ENCODE results near the gene KRTAP10-3. TPM values are rescaled to one million over a fixed set of nuclear protein-coding genes. Genes with fewer than 3 reads are reported as not detected.

Gene KRTAP10-3
- total and polyA plus RNA-seq, 2 donors (not counting 1 experiment from before 2014, with no cell fraction given) = not detected

DNA sequence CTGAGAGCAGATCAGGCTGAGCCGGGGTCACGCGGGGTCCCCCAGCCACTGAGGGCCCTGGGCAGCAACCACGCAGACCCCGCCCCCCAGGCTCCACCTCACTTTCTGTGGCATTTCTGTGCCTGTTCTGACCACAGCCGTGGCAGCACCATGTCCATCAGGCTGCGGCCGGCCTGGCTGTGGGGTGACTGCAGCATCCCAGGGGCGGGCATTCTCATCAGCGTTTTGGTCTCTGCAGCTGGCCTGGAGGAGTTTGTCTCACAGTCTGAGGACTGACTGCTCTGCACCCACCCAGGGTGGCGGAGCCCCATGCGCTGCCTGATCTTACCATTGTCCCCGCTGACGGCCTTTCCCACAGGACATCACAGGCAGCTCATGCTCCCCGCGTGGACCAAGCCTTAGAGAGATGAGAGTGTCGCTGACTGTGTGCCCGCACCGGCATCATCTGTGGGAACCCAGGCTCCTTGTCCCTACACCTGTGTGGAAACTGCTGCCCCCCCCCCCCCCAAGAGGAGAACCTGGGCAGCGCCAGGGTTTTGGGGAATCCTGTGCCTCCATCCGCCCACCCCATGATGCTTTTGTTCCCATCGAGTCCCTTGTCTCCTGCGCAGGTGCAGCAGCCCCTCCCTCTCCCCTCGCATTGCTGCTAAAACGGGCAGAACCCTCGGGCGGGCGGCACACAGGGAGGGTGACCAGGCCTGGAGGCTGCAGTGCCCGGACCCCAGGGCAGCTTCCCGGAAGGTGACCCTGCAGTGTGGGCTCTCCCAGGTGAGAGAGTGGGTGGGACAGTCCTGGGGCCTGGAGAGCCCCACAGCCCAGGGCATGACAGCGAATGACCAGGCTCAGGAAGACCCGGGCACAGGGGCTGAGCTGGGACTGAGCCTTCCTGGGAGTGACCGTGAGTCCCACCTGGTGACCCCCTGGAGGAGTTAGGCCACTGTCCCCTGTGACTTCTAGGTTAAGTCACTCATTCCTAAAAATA, 20.4 kb downstream of the KRTAP10-3 start:
- Histone ChIP-seq H3K36me3 (ENCODE audit: control insufficient read depth, insufficient read depth, low read length) (no peaks in the 10 kb centered on the region), H3K4me1 (ENCODE audit: control insufficient read depth, extremely low read depth, insufficient read depth, low read length) (no peaks in the 10 kb centered on the region), H3K9ac (ENCODE audit: insufficient read depth, low read length) (no peak overlapping the region), H3K27me3 (ENCODE audit: control insufficient read depth, insufficient read depth, low read length) (no peaks in the 10 kb centered on the region), H3K27ac (ENCODE audit: insufficient read depth, low read length) (no peak overlapping the region), H3K4me2 (ENCODE audit: extremely low read depth, insufficient read depth, low read length) (no peak overlapping the region), H3K9me3 (ENCODE audit: control insufficient read depth, insufficient read depth, low read depth, low read length) (no peaks in the 10 kb centered on the region), H2AFZ (ENCODE audit: low read length) (no peak overlapping the region), H3K79me2 (ENCODE audit: control insufficient read depth, insufficient read depth, low read length) (no peaks in the 10 kb centered on the region), H3K4me3 (replicated peaks in 1 of 4; ENCODE audit: control extremely low read depth in 1 of 4, insufficient read depth in 1 of 4, low read depth in 3 of 4, low read length in 4 of 4) (no peak overlapping the region), H4K20me1 (ENCODE audit: control insufficient read depth, extremely low read depth, insufficient read depth, low read length) (no peaks in the 10 kb centered on the region)
- no peak for DNase-seq (ENCODE audit: low read depth in 2 of 2)
- TF ChIP-seq, protein P1, sequence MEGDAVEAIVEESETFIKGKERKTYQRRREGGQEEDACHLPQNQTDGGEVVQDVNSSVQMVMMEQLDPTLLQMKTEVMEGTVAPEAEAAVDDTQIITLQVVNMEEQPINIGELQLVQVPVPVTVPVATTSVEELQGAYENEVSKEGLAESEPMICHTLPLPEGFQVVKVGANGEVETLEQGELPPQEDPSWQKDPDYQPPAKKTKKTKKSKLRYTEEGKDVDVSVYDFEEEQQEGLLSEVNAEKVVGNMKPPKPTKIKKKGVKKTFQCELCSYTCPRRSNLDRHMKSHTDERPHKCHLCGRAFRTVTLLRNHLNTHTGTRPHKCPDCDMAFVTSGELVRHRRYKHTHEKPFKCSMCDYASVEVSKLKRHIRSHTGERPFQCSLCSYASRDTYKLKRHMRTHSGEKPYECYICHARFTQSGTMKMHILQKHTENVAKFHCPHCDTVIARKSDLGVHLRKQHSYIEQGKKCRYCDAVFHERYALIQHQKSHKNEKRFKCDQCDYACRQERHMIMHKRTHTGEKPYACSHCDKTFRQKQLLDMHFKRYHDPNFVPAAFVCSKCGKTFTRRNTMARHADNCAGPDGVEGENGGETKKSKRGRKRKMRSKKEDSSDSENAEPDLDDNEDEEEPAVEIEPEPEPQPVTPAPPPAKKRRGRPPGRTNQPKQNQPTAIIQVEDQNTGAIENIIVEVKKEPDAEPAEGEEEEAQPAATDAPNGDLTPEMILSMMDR (conservative IDR thresholded peaks at IDR 0.05 in 1 of 2, IDR thresholded peaks at IDR 0.05 in 1 of 2; ENCODE audit: low read depth in 1 of 2, low read length in 2 of 2) = no peak
- no peak for TF ChIP-seq EZH2 (IDR thresholded peaks at IDR 0.05; ENCODE audit: low read length, missing control alignments)

DNA sequence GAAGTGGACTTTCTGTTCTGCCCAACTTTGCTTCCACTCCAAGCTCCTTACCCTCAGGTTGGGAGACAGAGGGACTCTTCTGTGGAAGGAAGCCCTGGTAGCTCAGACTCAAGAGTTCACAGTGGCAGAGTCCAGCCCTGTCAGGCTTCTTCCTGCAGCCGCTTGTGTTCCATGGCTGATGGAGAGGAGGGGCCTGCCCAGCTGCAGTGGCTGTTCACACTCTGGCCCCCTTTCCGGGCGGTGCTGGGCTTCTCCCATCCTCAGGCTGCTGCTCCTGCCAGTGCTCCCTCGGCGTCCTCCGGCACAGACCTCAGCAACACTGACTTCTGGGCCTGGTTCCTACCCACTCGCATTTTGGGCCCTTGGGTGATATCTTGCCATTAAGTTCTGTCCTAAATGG, 22.6 kb downstream of the KRTAP10-3 start:
- no peak overlapping the region for H3K4me2 ChIP-seq (ENCODE audit: extremely low read depth, insufficient read depth, low read length)
- no peak overlapping the region for H3K4me3 ChIP-seq (replicated peaks in 1 of 4; ENCODE audit: control extremely low read depth in 1 of 4, insufficient read depth in 1 of 4, low read depth in 3 of 4, low read length in 4 of 4)
- no peak for DNase-seq (ENCODE audit: low read depth in 2 of 2)
- no peak overlapping the region for H3K27ac ChIP-seq (ENCODE audit: insufficient read depth, low read length)
- H3K4me1 ChIP-seq (ENCODE audit: control insufficient read depth, extremely low read depth, insufficient read depth, low read length) = no peaks in the 10 kb centered on the region
- H4K20me1 ChIP-seq (ENCODE audit: control insufficient read depth, extremely low read depth, insufficient read depth, low read length) = no peaks in the 10 kb centered on the region
- no peaks in the 10 kb centered on the region for H3K36me3 ChIP-seq (ENCODE audit: control insufficient read depth, insufficient read depth, low read length)
- H2AFZ ChIP-seq (ENCODE audit: low read length) = no peak overlapping the region
- H3K79me2 ChIP-seq (ENCODE audit: control insufficient read depth, insufficient read depth, low read length) = no peaks in the 10 kb centered on the region
- no peak overlapping the region for H3K9ac ChIP-seq (ENCODE audit: insufficient read depth, low read length)
- H3K9me3 ChIP-seq (ENCODE audit: control insufficient read depth, insufficient read depth, low read depth, low read length) = no peaks in the 10 kb centered on the region
- no peaks in the 10 kb centered on the region for H3K27me3 ChIP-seq (ENCODE audit: control insufficient read depth, insufficient read depth, low read length)
- TF ChIP-seq, protein P1 (conservative IDR thresholded peaks at IDR 0.05 in 1 of 2, IDR thresholded peaks at IDR 0.05 in 1 of 2; ENCODE audit: low read depth in 1 of 2, low read length in 2 of 2) = no peak
- no peak for TF ChIP-seq EZH2 (IDR thresholded peaks at IDR 0.05; ENCODE audit: low read length, missing control alignments)

DNA sequence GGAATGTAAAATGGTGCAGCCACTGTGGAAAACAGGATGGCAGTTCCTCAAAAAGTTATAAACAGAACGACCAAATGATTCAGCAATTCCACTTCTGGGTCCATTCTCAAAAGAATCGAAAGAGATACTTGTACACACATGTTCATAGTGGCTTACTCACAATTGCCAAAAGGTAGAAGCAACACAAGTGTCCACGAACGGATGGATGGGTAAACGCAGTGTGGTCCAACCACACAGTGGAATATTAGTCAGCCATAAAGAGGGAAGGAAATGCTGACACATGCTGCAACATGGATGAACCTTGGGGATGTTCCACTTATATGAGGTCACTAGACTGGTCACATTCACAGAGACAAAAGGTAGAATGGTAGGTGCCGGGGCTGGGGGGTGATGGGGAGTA, 23.9 kb downstream of the KRTAP10-3 start:
- TF ChIP-seq EZH2 (IDR thresholded peaks at IDR 0.05; ENCODE audit: low read length, missing control alignments) = no peak
- TF ChIP-seq, protein P1 (conservative IDR thresholded peaks at IDR 0.05 in 1 of 2, IDR thresholded peaks at IDR 0.05 in 1 of 2; ENCODE audit: low read depth in 1 of 2, low read length in 2 of 2) = no peak
- H3K27me3 ChIP-seq (ENCODE audit: control insufficient read depth, insufficient read depth, low read length) = no peaks in the 10 kb centered on the region
- H3K4me2 ChIP-seq (ENCODE audit: extremely low read depth, insufficient read depth, low read length) = no peak overlapping the region

More for the DNA sequence above, 23.9 kb downstream of the KRTAP10-3 start:
- H2AFZ ChIP-seq (ENCODE audit: low read length) = no peak overlapping the region
- no peaks in the 10 kb centered on the region for H3K36me3 ChIP-seq (ENCODE audit: control insufficient read depth, insufficient read depth, low read length)
- no peak for DNase-seq (ENCODE audit: low read depth in 2 of 2)
- H3K9ac ChIP-seq (ENCODE audit: insufficient read depth, low read length) = no peak overlapping the region
- no peaks in the 10 kb centered on the region for H3K79me2 ChIP-seq (ENCODE audit: control insufficient read depth, insufficient read depth, low read length)
- no peak overlapping the region for H3K4me3 ChIP-seq (replicated peaks in 1 of 4; ENCODE audit: control extremely low read depth in 1 of 4, insufficient read depth in 1 of 4, low read depth in 3 of 4, low read length in 4 of 4)
- H3K4me1 ChIP-seq (ENCODE audit: control insufficient read depth, extremely low read depth, insufficient read depth, low read length) = no peaks in the 10 kb centered on the region
- H3K27ac ChIP-seq (ENCODE audit: insufficient read depth, low read length) = no peak overlapping the region
- H3K9me3 ChIP-seq (ENCODE audit: control insufficient read depth, insufficient read depth, low read depth, low read length) = no peaks in the 10 kb centered on the region
- H4K20me1 ChIP-seq (ENCODE audit: control insufficient read depth, extremely low read depth, insufficient read depth, low read length) = no peaks in the 10 kb centered on the region
